ENCODE measurements around the gene STON1. TPM values are rescaled to one million over a fixed set of nuclear protein-coding genes. Genes with fewer than 3 reads are reported as not detected.

STON1 gene, protein sequence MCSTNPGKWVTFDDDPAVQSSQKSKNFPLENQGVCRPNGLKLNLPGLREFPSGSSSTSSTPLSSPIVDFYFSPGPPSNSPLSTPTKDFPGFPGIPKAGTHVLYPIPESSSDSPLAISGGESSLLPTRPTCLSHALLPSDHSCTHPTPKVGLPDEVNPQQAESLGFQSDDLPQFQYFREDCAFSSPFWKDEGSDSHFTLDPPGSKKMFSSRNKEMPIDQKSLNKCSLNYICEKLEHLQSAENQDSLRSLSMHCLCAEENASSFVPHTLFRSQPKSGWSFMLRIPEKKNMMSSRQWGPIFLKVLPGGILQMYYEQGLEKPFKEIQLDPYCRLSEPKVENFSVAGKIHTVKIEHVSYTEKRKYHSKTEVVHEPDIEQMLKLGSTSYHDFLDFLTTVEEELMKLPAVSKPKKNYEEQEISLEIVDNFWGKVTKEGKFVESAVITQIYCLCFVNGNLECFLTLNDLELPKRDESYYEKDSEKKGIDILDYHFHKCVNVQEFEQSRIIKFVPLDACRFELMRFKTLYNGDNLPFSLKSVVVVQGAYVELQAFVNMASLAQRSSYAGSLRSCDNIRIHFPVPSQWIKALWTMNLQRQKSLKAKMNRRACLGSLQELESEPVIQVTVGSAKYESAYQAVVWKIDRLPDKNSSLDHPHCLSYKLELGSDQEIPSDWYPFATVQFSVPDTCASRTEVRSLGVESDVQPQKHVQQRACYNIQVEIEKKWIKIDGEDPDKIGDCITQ
- total RNA-seq = 1 to 10 TPM; 1.1 to 4.3 (median 1.6) TPM
- long read RNA-seq = 0 reads

DNA sequence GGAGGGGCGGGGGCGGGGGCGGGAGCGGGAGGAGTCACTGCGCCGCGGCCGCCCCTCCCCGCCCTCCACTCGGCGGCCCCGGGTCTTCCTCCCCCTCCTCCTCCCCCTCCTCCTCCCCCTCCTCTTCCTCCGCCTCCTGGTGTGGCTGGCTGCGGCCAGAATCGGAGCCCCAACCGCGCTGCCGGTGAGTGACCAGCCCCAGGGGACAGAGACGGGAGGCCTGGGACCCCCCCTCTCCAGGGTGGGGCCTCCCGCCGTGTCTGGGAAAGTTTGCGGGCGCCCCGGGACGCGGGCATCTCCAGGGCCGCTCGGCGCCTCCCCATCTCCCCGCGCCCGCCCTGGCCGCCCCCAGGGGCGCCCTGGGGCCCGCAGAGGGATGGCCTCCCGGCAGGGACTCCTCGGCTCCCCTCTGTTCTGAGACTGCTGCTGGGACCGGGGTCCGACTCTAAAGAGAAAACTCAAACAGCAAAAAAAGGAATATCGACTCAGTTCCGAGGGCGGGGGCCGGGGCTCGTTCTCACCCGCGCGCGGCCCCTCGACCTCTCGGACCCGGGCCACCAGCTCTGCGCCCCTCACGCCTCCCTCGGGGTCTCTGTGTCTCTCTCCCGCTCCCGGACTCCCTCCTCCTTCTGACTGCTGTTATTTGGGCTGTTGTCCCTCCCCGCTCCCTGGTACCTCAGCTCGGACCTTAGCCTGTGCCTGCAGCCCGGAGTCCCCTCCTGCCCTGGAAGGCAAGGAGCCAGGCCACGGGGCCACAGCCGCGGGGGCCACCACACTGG lies at the start of gene STON1:
Gene STON1, plus strand, starts transcription at position 122 of the 779 bp plus-strand sequence. CDS start 50,480 bp downstream, outside the sequence.
- intact Hi-C loops (cut with DNase I) = no loop called here
- ATAC-seq (peak; percentile 71 to 82 (median 76)), DNase-seq (peak; percentile 49 to 63 (median 51))
- Histone ChIP-seq H3K36me3 (no peaks in the 10 kb centered on the region), H3K27ac (peak within 1 kb of the TSS; percentile 26 to 53 (median 33)), H3K9me3 (no peaks in the 10 kb centered on the region), H3K27me3 (no peaks in the 10 kb centered on the region), H3K4me1 (peaks cover 0 to 10% (median 0%) of the 10 kb centered on the region in 4 donors), H3K4me3 (peak within 1 kb of the TSS; percentile 47 to 66 (median 63))
- TF ChIP-seq, protein P1, sequence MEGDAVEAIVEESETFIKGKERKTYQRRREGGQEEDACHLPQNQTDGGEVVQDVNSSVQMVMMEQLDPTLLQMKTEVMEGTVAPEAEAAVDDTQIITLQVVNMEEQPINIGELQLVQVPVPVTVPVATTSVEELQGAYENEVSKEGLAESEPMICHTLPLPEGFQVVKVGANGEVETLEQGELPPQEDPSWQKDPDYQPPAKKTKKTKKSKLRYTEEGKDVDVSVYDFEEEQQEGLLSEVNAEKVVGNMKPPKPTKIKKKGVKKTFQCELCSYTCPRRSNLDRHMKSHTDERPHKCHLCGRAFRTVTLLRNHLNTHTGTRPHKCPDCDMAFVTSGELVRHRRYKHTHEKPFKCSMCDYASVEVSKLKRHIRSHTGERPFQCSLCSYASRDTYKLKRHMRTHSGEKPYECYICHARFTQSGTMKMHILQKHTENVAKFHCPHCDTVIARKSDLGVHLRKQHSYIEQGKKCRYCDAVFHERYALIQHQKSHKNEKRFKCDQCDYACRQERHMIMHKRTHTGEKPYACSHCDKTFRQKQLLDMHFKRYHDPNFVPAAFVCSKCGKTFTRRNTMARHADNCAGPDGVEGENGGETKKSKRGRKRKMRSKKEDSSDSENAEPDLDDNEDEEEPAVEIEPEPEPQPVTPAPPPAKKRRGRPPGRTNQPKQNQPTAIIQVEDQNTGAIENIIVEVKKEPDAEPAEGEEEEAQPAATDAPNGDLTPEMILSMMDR (IDR thresholded peaks at IDR 0.05) = no peak
- TF ChIP-seq POLR2A (IDR thresholded peaks at IDR 0.05) = no peak
- 2% methylated on average over 22 of the region's 62 CpGs for WGBS (ENCODE audit: insufficient coverage, low coverage, low lambda C conversion rate, missing lambda C conversion rate)

DNA sequence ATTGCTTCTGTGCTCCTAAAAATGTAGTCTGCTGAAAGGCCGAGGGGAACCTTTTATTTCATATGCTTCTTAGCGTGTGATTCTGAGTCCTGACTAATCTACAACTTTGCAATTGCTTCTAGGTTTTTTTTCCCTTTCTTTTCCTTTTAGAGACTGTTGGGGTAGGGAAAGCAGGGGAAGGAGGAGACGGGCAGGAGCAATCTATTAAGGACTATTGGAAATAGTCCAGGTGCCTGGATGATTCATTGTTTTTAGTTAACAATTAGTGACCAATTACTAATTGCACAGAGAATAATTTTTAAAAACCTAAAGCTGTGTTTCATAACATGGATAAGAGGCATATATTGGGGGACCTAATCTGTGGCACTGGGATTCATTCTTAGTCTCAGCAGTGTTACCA lies 49.4 kb upstream of the STON1 start:
- no peaks in the 10 kb centered on the region for H3K9me3 ChIP-seq
- 37% methylated on average over 3 of the region's 3 CpGs for WGBS (ENCODE audit: insufficient coverage, low coverage, low lambda C conversion rate, missing lambda C conversion rate)
- peak overlapping the region in 2 of 3 donors; percentile 45 to 56 for H3K27ac ChIP-seq
- ATAC-seq = peak in 2 of 4 donors; percentile 21 to 23
- no peak for TF ChIP-seq POLR2A (IDR thresholded peaks at IDR 0.05)
- TF ChIP-seq, protein P1 (IDR thresholded peaks at IDR 0.05) = no peak
- DNase-seq = no peak
- no peak overlapping the region for H3K4me3 ChIP-seq
- intact Hi-C loops (cut with DNase I) = no loop called here
- peaks cover 0 to 4% (median 0%) of the 10 kb centered on the region in 4 donors for H3K36me3 ChIP-seq
- no peaks in the 10 kb centered on the region for H3K27me3 ChIP-seq
- peaks cover 0 to 17% (median 8%) of the 10 kb centered on the region in 4 donors for H3K4me1 ChIP-seq

DNA sequence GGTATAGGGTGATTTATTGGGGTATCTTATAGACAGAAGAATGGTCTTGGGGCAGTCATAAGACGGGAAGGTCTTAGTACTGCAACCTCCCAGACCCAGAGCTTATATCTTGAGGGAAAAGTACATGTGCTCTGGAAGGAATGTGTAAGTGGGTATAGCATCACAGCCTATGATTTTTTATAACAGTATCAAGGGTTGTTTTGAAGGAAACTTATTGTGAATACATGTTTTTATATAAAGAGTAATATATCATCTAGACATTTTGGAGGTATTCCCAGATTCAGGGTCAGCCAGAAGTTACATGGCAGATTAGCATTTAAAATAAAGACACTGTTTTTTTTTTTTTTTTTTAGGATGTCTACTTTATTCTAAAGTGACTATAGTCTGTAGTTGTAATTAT lies 47.6 kb upstream of the STON1 start:
- TF ChIP-seq POLR2A (IDR thresholded peaks at IDR 0.05) = no peak
- TF ChIP-seq, protein P1 (IDR thresholded peaks at IDR 0.05) = no peak
- peaks cover 0 to 14% (median 2%) of the 10 kb centered on the region in 4 donors for H3K36me3 ChIP-seq
- intact Hi-C loops (cut with DNase I) = no loop called here
- no peaks in the 10 kb centered on the region for H3K9me3 ChIP-seq
- DNase-seq = no peak
- H3K4me3 ChIP-seq = no peak overlapping the region
- 67% methylated on average over 1 of the region's 1 CpG for WGBS (ENCODE audit: insufficient coverage, low coverage, low lambda C conversion rate, missing lambda C conversion rate)
- peaks cover 0 to 17% (median 8%) of the 10 kb centered on the region in 4 donors for H3K4me1 ChIP-seq
- peak overlapping the region in 1 of 3 donors; percentile 8 for H3K27ac ChIP-seq
- no peaks in the 10 kb centered on the region for H3K27me3 ChIP-seq
- ATAC-seq = peak in 3 of 4 donors; percentile 52 to 75 (median 58)

DNA sequence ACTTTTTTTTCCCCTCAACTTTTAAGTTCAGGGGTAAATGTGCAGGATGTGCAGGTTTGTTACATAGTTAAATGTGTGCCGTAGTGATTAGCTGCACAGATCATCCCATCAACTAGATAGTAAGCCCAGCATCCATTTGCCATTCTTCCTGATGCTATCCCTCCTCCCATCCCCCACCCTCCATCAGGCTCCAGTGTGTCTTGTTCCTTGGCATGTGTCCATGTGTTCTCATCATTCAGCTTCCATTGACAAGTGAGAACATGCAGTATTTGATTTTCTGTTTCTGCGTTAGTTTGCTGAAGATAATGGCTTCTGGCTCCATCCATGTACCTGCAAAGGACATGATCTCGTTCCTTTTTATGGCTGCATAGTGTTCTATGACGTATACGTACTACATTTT lies 47.2 kb upstream of the STON1 start:
- no peak for ATAC-seq

More for the DNA sequence above, 47.2 kb upstream of the STON1 start:
- H3K4me3 ChIP-seq = no peak overlapping the region
- TF ChIP-seq, protein P1 (IDR thresholded peaks at IDR 0.05) = no peak
- no peak overlapping the region for H3K27ac ChIP-seq
- no peak for DNase-seq
- intact Hi-C loops (cut with DNase I) = no loop called here
- peaks cover 0 to 19% (median 2%) of the 10 kb centered on the region in 4 donors for H3K36me3 ChIP-seq
- 51% methylated on average over 5 of the region's 5 CpGs for WGBS (ENCODE audit: insufficient coverage, low coverage, low lambda C conversion rate, missing lambda C conversion rate)
- no peaks in the 10 kb centered on the region for H3K9me3 ChIP-seq
- peaks cover 0 to 17% (median 8%) of the 10 kb centered on the region in 4 donors for H3K4me1 ChIP-seq
- H3K27me3 ChIP-seq = no peaks in the 10 kb centered on the region

Data from right lobe of liver (tissue), 6 donors.